Endothelial cell of hepatic sinusoid (primary cell): ENCODE data around the gene SP140L.
"Not testable (repeated sequence)": the region's sequence is repeated elsewhere in the genome, so short reads cannot be mapped to it uniquely, and the experiment has no call there.

Experiments
- in situ Hi-C: cut with HindIII; loops from 2 replicates; pipeline ENCODE4 v1.10.0; 2017; ENCODE audit warnings: low sequenced_read_pairs

SP140L gene

DNA sequence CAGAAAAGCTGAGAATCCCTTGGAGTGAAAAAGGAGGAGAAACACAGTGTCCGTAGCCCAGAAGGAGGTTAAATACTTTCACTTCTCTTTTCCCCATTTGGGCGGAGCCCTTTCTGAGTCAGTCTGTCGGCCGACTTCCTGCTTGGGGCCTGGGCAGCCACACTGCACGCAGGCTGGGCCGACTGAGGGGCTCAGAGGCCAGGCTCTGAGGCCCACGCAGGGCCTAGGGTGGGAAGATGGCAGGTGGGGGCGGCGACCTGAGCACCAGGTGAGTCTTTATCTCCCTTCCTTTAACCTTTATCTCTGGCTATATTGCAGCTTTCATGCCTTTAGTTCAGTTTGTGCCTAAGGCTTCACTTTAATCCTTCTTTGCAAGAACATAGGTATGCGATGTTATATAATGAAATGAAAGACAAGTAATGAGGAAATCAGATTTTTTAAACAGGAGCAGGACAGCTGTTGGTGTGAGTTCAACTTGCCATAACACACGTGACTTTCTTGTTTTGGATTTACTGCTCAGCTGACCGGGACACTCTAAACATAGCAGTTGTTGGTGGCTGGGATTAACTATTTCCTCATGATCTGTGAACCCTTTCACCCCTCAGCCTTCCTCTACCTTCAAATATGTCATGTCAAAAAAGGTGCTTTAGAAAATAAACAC lies 89.2 kb downstream of the SP140L start, which contains the start of gene SP100:
Gene SP100 (plus strand): TSS at position 141 of the 661 bp plus-strand sequence. CDS start 96 bp downstream, at position 237.
- in situ Hi-C loops: no loop called here

DNA sequence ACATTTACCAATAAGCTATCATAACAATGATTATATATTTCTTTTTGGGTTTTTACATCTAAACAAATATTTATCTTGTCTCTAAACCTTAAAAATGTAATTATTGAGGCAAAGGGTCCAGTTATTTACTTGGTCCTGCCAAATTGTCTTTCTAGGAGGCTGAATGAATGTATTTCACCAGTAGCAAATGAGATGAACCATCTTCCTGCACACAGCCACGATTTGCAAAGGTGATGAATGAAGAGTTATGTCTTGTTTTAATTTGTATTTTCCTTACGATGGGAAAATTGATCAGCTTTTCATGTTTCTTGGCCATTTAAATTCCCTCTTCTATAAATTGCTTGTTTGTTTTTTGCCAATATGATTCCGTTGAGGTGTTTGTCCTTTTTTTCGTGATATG lies 90.4 kb downstream of the SP140L start:
- in situ Hi-C loops: no loop called here

DNA sequence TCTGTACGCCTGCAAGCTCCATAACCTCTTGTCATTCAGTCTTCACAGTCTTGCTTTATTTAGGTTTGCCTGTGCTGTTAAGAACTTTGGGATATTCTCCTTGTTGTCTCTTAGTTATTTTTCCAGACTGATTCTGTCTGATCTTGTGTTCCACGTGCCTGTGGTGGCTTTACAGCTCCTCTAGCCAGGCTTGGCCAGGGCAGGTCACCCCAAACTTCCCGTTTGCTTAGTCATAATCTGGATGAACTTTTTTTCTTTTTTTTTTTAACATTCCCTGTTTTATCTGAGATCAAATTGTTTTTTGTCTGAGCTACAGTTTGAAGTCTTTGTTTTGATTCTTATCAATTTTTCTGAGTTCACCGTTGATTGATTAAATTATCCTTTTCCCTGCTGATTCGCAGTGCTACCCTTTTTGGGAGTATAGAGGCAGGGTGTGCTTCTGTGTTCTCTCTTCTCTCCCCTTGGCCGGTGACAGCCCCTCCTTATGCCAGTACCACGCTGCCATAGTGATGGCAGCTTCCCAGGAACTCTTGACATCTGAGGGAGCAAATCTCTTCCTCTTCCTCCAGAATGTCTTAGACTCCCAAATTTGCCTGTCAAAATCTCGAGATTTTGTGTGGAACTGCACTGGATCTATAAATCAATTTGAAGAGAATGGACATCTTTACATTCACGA lies 91.5 kb downstream of the SP140L start:
- in situ Hi-C loops: no loop called here

DNA sequence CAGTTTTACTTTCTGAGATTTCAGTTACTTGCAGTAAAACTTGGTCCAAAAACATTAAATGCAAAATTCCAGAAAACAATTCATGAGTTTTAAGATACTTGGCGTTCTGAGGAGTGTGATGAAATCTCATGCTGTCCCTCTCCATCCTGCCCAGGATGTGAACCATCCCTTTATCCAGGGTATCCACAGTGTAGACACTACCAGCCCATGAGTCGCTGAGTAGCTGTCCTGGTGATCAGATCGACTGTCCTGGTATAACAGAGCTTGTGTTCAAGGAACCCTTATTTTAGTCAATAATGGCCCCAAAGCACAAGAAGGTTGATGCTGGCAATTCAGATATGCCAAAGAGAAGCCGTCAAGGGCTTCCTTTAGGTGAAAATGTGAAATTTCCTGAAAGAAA lies 92.2 kb downstream of the SP140L start:
- in situ Hi-C loops: no loop called here

DNA sequence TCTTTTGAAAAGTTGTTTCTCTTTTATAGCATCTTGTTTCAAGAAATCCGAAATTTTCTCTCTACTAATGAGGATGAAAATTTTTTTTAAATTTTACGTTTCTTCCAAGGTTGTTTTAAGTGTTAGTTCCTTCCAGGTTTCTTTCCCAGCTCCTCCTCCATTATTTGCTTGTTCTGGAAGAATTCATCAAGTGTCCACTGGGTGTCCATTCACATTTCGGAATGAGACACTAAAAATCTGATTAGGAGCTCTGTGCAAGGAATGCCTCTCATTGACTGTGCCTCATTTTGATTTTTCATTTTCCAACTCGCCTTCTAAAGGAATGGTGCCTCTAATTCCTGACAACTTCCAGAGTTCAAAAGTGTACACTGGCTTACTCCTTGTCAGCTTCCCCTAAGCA lies 95.2 kb downstream of the SP140L start:
- in situ Hi-C loops: no loop called here

DNA sequence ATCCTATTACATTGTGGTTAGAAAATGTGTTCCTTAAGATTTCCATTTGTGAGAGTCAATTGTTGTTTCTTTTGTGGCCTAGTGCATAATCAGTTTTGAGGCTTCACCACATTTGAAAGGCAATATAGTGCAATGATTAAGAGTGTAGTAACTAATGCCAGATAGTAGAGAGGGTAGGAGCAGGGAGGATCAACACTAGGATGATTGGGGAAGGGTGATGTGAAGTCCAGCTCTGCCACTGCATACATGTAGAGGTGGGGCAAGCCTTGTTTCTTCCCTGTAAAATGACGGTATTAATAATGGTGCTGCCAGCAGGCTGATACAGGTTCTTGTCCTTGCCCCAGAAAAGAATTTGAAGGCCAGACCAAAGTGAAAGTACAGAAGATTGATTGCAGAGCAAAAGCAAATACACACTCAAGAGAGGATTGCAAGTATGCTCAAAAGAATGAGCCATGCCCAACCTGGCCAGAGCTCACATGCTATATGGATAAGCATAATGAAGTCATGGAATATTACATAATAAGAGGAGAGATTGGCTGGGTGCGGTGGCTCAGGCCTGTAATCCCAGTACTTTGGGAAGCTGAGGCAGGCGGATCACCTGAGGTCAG lies 97.0 kb downstream of the SP140L start:
- in situ Hi-C loops: no loop called here

DNA sequence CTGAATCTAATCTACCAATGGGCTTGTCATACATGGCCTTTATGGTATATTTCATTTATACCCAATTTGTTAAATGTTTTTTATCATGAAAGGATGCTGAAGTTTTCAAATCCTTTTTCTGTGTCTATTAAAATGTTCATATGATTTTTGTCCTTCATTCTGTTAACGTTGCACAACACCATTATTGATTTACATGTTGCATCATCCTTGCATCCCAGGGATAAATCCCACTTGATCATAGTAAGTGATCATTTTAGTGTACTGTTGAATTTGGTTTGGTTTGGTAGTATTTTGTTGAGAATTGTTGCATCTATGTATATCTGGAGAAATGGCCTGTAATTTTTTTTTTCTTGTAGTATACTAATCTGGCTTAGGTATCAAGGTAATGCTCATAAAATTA lies 98.4 kb downstream of the SP140L start:
- in situ Hi-C loops: no loop called here

DNA sequence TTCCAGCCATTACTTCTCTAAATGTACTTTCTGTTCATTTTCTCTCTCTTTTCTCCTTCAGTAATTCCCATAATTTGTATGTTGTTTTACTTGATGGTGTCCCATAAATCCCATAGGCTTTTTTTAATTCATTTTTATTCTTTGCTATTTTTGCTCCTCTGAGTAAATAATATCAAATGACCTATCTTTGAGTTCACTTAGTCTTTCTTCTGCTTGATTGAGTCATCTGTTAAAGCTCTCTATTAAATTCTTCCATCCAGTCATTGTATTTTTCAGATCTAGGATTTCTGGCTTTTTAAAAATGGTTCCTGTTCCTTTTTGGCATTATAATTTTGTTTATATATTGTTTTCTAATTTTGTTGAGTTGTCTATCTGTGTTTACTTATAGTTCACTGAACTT lies 102.5 kb downstream of the SP140L start:
- in situ Hi-C loops: no loop called here

DNA sequence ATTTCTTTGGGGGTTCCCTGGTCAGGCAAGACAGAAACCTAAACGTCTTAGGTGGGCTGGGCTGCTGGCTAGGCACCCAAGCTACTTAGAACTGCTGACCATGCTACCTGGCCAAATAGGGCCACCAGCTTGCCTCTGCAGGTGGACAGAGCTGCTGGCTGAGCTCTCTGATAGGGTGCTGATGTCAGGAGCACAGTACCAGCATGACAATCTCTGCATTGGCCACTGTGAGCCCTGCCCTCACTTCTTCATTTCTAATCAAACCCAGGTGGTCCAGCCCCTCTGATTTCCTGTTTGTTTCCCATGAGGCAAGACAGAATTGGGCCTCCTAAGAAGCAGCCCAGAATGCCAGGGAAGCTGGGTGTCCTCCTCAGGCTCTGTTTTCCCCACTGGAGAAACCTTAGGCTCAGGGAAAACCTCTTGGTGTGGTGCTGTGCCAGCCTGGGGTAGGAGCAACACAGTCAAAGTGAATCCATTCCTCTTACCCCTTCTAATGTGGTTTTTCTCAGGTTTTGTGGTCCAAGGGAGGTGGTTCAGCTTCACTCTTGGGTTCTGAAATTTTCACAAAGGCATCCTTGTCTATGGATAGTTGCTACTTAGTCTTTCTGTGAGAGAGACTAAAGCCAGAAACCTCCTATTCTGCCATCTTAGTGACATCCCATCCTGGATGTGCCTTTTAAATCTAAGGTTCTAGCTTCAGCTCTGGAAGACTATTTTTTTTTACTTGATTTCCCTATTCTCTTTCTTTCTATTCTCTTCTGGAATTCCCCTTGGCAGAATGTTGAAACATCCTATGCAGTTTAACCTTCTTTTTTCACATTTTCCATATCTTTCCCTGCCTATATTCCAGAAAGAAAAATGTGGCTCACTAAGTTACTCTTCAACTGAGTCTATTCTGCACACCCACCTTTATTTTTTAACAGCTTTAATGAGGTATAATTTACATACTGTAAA lies 104.2 kb downstream of the SP140L start:
- in situ Hi-C loops: no loop called here

DNA sequence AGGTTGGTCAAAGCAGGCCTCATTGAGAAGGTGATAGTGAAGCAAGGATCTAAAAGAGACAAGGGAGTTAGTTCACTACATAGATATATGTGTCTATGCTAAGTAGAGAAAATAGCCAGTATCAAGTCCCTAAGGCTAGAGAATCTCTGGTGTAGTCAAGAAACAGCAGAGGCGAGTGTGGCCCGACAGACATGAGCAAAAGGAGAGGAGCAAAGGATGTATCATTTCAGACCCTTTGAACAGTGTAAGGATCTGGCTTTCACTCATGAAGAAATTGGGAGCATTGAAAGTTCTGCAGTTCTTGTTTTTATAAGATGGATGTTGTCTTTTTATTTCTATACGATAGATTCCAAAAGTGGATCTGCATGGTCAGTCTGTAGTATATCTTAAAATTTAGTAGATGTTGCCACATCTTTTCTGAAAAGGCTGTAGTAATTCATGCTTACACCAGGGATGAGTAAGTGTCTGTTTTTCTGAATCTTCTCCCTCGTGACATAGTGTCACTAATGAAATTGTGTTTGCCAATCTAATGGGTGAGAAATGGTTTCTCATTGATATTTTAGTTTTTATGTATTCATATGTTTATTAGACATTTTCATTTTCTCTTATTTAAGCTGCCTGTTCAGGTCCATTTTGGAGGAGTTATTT lies 107.8 kb downstream of the SP140L start:
- in situ Hi-C loops: no loop called here

DNA sequence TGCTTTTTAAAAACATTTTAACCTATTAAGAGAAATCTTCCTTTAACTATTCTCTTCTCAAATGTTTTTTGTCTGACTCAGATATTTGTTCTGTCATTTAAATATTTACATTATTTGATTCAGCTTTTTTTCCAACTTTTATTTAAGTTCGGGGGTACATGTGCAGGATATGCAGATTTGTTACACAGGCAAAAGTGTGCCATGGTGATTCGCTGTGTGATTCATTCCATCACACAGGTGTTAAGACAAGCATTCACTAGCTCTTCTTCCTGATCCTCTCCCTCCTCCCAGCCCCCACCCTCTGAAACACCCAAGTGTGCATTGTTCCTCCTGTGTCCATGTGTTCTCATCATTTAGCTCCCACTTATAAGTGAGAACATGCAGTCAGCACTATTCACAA lies 108.4 kb downstream of the SP140L start:
- in situ Hi-C loops: no loop called here

DNA sequence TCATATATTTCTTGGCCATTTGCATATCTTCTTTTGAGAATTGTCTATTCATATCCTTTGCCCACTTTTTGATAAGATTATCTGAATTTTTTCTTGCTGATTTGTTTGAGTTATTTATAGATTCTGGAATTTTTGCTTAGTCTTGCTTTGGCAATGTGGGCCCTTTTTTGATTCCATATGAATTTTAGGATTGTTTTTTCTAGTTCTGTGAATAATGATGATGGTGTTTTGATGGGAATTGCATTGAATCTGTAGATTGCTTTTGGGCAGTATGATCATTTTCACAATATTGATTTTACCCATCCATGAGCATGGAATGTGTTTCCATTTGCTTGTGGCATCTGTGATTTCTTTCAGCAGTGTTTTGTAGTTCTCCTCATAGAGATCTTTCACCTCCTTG lies 112.1 kb downstream of the SP140L start:
- in situ Hi-C loops: not testable (repeated sequence)

DNA sequence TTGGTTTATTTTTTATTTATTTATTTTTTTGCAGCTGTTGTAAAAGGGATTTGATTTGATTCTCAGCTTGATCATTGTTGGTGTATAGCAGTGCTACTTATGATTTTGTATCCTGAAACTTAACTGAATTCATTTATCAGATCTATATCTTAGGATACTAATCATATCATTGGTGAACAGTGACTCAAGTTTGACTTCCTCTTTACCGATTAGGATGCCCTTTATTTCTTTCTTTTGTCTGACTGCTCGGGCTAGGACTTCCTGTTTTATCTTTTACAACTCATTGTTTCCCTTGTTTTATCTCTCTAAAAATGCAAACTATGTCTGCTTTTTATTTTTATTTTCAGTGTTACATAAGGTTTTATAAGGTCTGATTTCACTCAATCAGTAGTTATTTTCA lies 112.6 kb downstream of the SP140L start:
- in situ Hi-C loops: no loop called here

DNA sequence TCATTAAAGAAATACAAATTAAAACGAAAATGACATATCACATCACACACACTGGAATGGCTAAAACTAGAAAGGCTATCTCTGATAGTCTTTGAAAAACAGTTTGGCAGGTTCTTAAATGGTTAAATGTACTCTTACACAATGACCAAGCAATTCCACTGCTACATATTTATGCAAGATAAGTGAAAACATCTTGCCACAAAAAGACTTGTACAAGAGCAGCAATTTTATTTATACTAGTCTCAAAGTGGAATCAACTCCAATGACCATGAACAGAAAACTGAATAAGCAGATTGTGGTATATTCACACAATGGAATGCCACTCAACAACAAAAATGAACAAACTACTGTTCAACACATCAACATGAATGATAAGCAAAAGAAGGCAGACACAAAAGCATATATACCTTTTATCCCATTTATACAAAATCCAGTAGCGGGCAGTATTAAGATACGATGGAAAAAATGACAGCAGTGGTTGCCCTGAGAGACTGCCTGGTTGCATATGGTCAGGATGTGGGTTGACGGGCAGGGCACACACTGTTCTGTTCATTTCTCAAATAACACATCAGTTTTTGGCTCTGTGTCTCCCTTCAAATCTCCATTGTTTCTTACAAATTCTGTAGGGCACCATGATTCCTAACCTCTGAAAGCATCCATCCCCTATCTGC lies 114.4 kb downstream of the SP140L start:
- in situ Hi-C loops: no loop called here

DNA sequence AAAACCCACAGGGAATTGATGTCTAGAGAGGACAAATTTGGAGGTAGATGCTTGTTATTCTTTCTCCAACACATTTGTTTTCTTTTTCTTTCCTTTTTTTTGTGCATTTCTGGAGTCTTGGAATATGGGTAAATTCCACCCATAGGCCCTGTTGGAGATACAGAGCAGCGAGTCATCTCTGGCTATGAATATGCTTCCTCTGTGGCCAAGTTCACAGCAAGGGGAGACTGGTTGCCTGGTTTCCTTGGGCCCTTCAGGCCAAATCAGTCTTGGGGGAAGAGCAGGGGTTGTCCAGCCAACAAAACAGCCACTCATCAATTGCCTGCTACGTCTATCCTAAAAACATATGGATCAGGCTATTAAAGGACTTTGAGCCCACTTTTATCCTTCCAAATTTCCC lies 116.5 kb downstream of the SP140L start:
- in situ Hi-C loops: no loop called here

DNA sequence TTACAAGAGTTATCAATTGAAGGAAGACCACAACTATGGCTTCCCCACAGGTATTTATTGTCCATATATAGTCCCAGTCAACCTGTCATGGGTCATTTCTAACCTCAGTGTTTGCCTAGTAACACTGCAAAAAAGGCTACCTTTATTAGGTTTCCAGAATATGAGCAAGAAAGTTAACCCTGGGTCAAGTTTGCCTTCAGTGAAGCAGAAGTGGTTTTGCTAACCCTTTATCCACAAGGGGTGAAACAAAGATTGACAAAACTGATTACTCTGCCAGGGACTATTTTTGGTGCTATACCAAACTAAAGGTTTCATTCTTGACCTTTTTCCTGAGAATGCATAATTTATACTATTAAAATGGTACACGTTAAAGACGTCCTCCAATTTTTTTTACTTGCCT lies 117.8 kb downstream of the SP140L start:
- in situ Hi-C loops: no loop called here

DNA sequence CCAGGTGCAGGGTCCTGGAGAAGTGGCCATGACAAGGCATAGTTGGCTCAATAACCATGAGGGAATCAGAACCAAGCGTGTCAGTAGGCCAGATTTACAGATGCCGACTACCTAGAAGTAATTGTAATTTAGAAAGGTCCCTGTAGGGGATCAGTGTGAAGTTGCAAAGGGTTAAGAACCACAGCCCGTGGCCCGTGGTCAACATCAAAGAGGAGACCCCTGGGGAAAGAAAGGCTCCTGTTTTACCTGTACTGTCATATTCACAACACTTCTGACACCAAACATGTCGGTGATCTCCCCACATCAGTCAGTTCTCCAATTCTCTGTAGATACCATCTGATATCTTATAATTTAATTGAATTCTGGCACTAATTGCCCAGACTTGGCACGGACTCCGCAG lies 120.0 kb downstream of the SP140L start:
- in situ Hi-C loops: no loop called here

DNA sequence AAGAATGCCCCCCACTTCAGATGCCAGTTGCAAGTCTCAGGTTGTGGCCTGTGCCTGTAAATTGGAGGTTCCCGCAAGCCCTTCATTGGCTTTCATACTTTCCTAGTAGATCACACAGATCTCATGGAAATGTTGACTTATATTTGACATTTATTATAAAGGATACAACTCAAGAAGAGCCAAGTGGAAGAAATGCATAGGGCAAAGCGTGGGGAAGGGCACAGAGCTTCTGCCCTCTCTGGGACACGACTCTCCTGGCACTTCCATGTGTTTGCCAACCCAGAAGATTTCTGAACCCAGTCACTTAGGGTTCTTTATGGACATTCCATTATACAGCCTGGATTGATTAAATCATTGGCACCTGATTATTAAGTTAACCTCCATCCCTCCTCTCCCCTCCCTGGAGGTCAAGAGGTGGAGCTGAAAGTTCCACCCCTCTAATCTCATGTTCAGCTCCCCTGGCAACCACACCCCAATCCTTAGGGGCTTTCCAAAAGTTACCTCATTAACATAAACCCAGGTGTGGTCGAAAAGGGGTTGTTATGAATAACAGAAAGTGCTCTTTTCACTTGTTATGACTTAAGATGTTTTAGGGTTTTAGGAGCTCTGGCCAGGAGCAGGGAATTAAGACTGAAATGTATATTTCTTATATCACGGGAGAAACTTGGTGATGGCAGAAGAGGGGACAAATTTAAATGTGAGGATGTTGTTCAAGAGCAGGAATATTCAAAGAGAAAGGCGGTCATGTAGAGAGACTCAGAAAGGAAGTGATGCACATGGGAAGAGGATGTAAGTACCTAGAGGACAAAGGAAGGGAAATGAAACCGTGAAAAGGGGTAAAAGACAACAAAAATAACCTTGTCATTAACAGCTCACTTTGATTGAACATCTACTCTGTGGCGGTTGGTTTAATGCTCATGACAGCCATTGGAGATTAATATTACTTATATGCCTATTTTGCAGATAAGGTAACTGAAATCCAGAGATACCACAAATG lies 120.8 kb downstream of the SP140L start:
- in situ Hi-C loops: no loop called here

DNA sequence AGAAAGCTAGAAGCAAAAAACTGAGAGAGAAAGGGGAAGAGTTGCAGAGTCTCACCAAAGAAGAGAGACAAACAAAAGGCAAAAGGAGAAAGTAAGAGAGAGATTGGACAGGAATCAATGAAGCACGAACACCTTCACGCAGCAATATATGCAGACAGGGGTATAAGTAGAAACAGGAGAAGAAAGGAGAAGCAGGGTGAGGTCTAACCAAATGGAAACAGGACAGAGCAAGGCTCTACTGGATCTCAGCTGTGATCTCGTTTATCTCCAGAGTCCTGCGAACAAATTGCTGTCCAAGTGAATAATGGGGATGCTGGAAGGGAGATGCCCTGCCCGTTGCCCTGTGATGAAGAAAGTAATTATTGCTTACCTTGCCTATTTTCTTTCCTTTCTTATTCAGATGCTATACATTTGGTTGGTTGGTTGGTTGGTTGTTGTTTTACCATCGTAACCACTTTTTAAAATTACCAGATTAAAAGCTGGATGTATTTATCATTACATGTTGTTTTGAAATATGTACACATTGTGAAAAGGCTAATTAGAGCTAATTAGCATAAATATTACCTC lies 123.0 kb downstream of the SP140L start:
- in situ Hi-C loops: no loop called here
